ENCODE results near the gene PCGF3. TPM values are rescaled to one million over a fixed set of nuclear protein-coding genes. Genes with fewer than 3 reads are reported as not detected.

PCGF3 gene
- total and polyA plus RNA-seq, 9 of the 15 experiments (the other 6 are each of a cell fraction or from before 2014, with no cell fraction given) = 2.6 to 46.1 (median 20.3) TPM

GRCh38 chr4:674172-675035 lies 31.2 kb upstream of the PCGF3 start, which contains the start of the genes ATP5ME and MYL5 (continued):
- no peak for TF ChIP-seq WHSC1 (IDR thresholded peaks at IDR 0.05; ENCODE audit: low read length)
- TF ChIP-seq TRIM24 (IDR thresholded peaks at IDR 0.05) = no peak
- peak; percentile 92 to 100 (median 99) for TF ChIP-seq CTCF (IDR thresholded peaks at IDR 0.05 in 2 of 3, conservative IDR thresholded peaks at IDR 0.05 in 1 of 3; ENCODE audit: insufficient read depth in 2 of 3, low read depth in 1 of 3, low read length in 3 of 3)
- TF ChIP-seq HLTF (IDR thresholded peaks at IDR 0.05) = no peak
- no peak for TF ChIP-seq DDX20 (tag; IDR thresholded peaks at IDR 0.05; ENCODE audit: low read depth)
- no peak for TF ChIP-seq ZBTB49 (CRISPR knock-in tag; IDR thresholded peaks at IDR 0.05; ENCODE audit: borderline replicate concordance)
- TF ChIP-seq SRSF9 (IDR thresholded peaks at IDR 0.05; ENCODE audit: borderline replicate concordance, low read depth, low read length) = no peak
- TF ChIP-seq SREBF2 (CRISPR knock-in tag; IDR thresholded peaks at IDR 0.05) = no peak
- no peak for TF ChIP-seq CCAR2 (IDR thresholded peaks at IDR 0.05; ENCODE audit: low read depth, low read length)
- peak; percentile 53; the same call in 1 of the 2 replicates for TF ChIP-seq PML (IDR thresholded peaks at IDR 0.05; ENCODE audit: low read length)
- TF ChIP-seq ARID2 (IDR thresholded peaks at IDR 0.05) = no peak
- TF ChIP-seq EP400 (IDR thresholded peaks at IDR 0.05) = peak; percentile 45
- no peak for TF ChIP-seq ELK3 (CRISPR knock-in tag; IDR thresholded peaks at IDR 0.05)
- TF ChIP-seq BACH1 (tag; IDR thresholded peaks at IDR 0.05) = no peak
- TF ChIP-seq PHF8 (IDR thresholded peaks at IDR 0.05; ENCODE audit: borderline replicate concordance, low read length) = peak; percentile 80; the same call in 1 of the 2 replicates
- peak; percentile 74 for TF ChIP-seq RAD51 (IDR thresholded peaks at IDR 0.05; ENCODE audit: borderline replicate concordance, low read depth)
- TF ChIP-seq VEZF1 (CRISPR knock-in tag; IDR thresholded peaks at IDR 0.05) = peak; percentile 78

All from K562 (cell line).